Parathyroid adenoma (tissue), 2 donors: ENCODE results near the gene B2M.

Experiments used
- H2AFZ ChIP-seq: fragments of 300-600 bp; sonication (generic); one replicate; pipeline ENCODE4 v1.7.0; 2017; ENCODE audit warnings: antibody characterized with exemption, mild to moderate bottlenecking
- H3K27ac ChIP-seq: fragments of 300-600 bp; sonication (generic); one replicate; pipeline ENCODE4 v1.7.0; 2017
- H3K27me3 ChIP-seq: fragments of 300-600 bp; sonication (generic); one replicate; pipeline ENCODE4 v1.7.0; 2017; ENCODE audit warnings: low read length; ENCODE audit not compliant: control insufficient read depth, insufficient read depth
- H3K36me3 ChIP-seq: fragments of 300-600 bp; sonication (generic); one replicate; pipeline ENCODE4 v1.7.0; 2017; ENCODE audit warnings: low read length; ENCODE audit not compliant: control insufficient read depth, insufficient read depth
- H3K4me1 ChIP-seq: fragments of 300-600 bp; sonication (generic); one replicate; pipeline ENCODE4 v1.7.0; 2017; ENCODE audit warnings: control low read depth
- H3K4me2 ChIP-seq: fragments of 300-600 bp; sonication (generic); one replicate; pipeline ENCODE4 v1.7.0; 2017; ENCODE audit warnings: low read length
- H3K4me3 ChIP-seq: fragments of 300-600 bp; sonication (generic); one replicate; pipeline ENCODE4 v1.7.0; 2017; ENCODE audit warnings: low read depth, low read length
- H3K79me2 ChIP-seq: fragments of 300-600 bp; sonication (generic); one replicate; pipeline ENCODE4 v1.7.0; 2017; ENCODE audit warnings: control low read depth
- H3K9ac ChIP-seq: fragments of 300-600 bp; sonication (generic); one replicate; pipeline ENCODE4 v1.7.0; 2017; ENCODE audit warnings: mild to moderate bottlenecking
- H3K9me3 ChIP-seq: fragments of 300-600 bp; sonication (generic); one replicate; pipeline ENCODE4 v1.7.0; 2017; ENCODE audit warnings: low read length; ENCODE audit not compliant: control insufficient read depth
- TF ChIP-seq, protein P1 (sequence below): fragments of 300-600 bp; sonication (generic); IDR thresholded peaks from one replicate; pipeline ENCODE4 v1.7.0; 2017; ENCODE audit warnings: antibody characterized with exemption, mild to moderate bottlenecking
- donor health status: primary hyperparathyroidism.

Gene B2M

GRCh38 chr15:44729408-44730127, 18.3 kb downstream of the B2M start:
- Histone ChIP-seq H3K36me3 (no peaks in the 10 kb centered on the region), H3K79me2 (no peaks in the 10 kb centered on the region), H3K9me3 (no peaks in the 10 kb centered on the region), H3K4me2 (peak overlapping the region; percentile 84), H3K4me1 (peaks cover 6% of the 10 kb centered on the region), H2AFZ (peak overlapping the region; percentile 78), H3K9ac (peak overlapping the region; percentile 21), H3K27ac (peak overlapping the region; percentile 94), H3K27me3 (no peaks in the 10 kb centered on the region), H3K4me3 (peak overlapping the region; percentile 97)
- TF ChIP-seq, protein P1, sequence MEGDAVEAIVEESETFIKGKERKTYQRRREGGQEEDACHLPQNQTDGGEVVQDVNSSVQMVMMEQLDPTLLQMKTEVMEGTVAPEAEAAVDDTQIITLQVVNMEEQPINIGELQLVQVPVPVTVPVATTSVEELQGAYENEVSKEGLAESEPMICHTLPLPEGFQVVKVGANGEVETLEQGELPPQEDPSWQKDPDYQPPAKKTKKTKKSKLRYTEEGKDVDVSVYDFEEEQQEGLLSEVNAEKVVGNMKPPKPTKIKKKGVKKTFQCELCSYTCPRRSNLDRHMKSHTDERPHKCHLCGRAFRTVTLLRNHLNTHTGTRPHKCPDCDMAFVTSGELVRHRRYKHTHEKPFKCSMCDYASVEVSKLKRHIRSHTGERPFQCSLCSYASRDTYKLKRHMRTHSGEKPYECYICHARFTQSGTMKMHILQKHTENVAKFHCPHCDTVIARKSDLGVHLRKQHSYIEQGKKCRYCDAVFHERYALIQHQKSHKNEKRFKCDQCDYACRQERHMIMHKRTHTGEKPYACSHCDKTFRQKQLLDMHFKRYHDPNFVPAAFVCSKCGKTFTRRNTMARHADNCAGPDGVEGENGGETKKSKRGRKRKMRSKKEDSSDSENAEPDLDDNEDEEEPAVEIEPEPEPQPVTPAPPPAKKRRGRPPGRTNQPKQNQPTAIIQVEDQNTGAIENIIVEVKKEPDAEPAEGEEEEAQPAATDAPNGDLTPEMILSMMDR, result no peak

- Histone ChIP-seq H3K4me1 (peaks cover 11% of the 10 kb centered on the region), H3K9me3 (no peaks in the 10 kb centered on the region), H3K79me2 (no peaks in the 10 kb centered on the region), H3K4me3 (no peak overlapping the region), H3K9ac (no peak overlapping the region), H2AFZ (no peak overlapping the region), H3K27ac (no peak overlapping the region), H3K4me2 (no peak overlapping the region), H3K36me3 (no peaks in the 10 kb centered on the region), H3K27me3 (no peaks in the 10 kb centered on the region)
- TF ChIP-seq, protein P1, result no peak
Observed at GRCh38 chr15:44734839-44735481, 23.6 kb downstream of the B2M start.

- Histone ChIP-seq H3K9me3 (no peaks in the 10 kb centered on the region), H3K79me2 (no peaks in the 10 kb centered on the region), H3K4me2 (no peak overlapping the region), H3K27me3 (no peaks in the 10 kb centered on the region), H3K36me3 (no peaks in the 10 kb centered on the region), H3K9ac (no peak overlapping the region), H3K4me1 (peaks cover 11% of the 10 kb centered on the region), H2AFZ (peak overlapping the region; percentile 66), H3K27ac (peak overlapping the region; percentile 59), H3K4me3 (no peak overlapping the region)
- TF ChIP-seq, protein P1, result no peak
Observed at GRCh38 chr15:44735482-44736180, 24.3 kb downstream of the B2M start.

DNA sequence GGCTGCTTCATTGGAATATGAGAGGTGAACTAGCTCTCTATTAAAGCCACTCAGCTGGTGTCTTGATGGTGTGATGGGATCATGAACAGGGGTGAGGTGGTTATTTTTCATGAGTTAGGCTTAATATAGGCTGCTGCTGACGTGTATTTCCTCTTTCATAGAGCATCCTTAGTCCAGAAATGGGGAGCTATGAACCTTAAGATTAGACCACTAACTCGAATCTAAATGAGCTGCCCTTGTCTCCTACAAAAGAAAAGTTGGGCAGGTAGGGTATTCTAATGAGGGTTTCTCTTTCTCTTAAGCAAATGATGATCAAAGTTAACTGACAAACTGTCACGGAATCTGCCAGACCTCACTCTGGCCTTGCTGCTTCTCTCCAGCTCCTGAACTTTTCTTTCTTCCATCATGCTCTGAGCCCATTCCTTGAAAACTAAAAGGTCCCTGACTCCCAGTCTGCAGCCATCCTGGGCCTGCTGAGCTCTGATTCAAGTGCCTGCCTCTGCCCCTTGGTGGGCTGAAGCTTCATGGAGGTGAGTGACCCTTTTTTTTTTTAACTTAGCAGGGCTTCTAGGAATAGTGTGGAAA, 25.0 kb downstream of the B2M start, which contains the start of gene TRIM69:
TSS of gene TRIM69 (plus strand) at position 348 of the 585 bp plus-strand sequence. CDS start at position 525, 177 bp downstream.
- H3K9ac ChIP-seq, result no peak within 1 kb of the TSS
- no peaks in the 10 kb centered on the region for H3K79me2 ChIP-seq
- no peak within 1 kb of the TSS for H3K4me2 ChIP-seq
- TF ChIP-seq, protein P1, result no peak
- peaks cover 11% of the 10 kb centered on the region for H3K4me1 ChIP-seq
- no peak within 1 kb of the TSS for H3K4me3 ChIP-seq
- peak within 1 kb of the TSS; percentile 59 for H3K27ac ChIP-seq
- no peaks in the 10 kb centered on the region for H3K9me3 ChIP-seq
- no peaks in the 10 kb centered on the region for H3K36me3 ChIP-seq
- H2AFZ ChIP-seq, result peak within 1 kb of the TSS; percentile 66
- no peaks in the 10 kb centered on the region for H3K27me3 ChIP-seq
